Measurements from ENCODE around the gene MYO5A. TPM values are rescaled to one million over a fixed set of nuclear protein-coding genes. Genes with fewer than 3 reads are reported as not detected.
"Not testable (repeated sequence)": the region's sequence is repeated elsewhere in the genome, so short reads cannot be mapped to it uniquely, and the experiment has no call there.

The MYO5A gene
- total RNA-seq, 1 donor from 2014 or later: 11.4 TPM

- intact Hi-C loops (cut with DNase I): no loop called here
- no peak for DNase-seq (ENCODE audit: low spot score)
Measured at GRCh38 chr15:52514482-52514881, 14.2 kb downstream of the MYO5A start.

- DNase-seq (ENCODE audit: low spot score); intact Hi-C loops (cut with DNase I): not testable (repeated sequence)
Measured at GRCh38 chr15:52512869-52513268, 15.8 kb downstream of the MYO5A start.

GRCh38 chr15:52511084-52511483 is 17.6 kb downstream of the MYO5A start:
- no peak for DNase-seq (ENCODE audit: low spot score)
- intact Hi-C loops (cut with DNase I): no loop called here

GRCh38 chr15:52509500-52510245 is 19.0 kb downstream of the MYO5A start:
- no peak for DNase-seq (ENCODE audit: low spot score)
- intact Hi-C loops (cut with DNase I): no loop called here

- intact Hi-C loops (cut with DNase I): no loop called here
- no peak for DNase-seq (ENCODE audit: low spot score)
Measured at GRCh38 chr15:52506549-52506948, 22.1 kb downstream of the MYO5A start.

- intact Hi-C loops (cut with DNase I): no loop called here
- DNase-seq (ENCODE audit: low spot score): no peak
Measured at GRCh38 chr15:52505151-52505550, 23.5 kb downstream of the MYO5A start.

- DNase-seq (ENCODE audit: low spot score): no peak
- intact Hi-C loops (cut with DNase I): no loop called here
Measured at GRCh38 chr15:52503788-52504496, 24.7 kb downstream of the MYO5A start.

- DNase-seq (ENCODE audit: low spot score): no peak
- intact Hi-C loops (cut with DNase I): no loop called here
Measured at GRCh38 chr15:52502608-52503007, 26.1 kb downstream of the MYO5A start.

GRCh38 chr15:52499506-52499905 is 29.2 kb downstream of the MYO5A start:
- DNase-seq (ENCODE audit: low spot score): no peak
- intact Hi-C loops (cut with DNase I): no loop called here

GRCh38 chr15:52498706-52499105 is 30.0 kb downstream of the MYO5A start:
- intact Hi-C loops (cut with DNase I): no loop called here
- no peak for DNase-seq (ENCODE audit: low spot score)

GRCh38 chr15:52496776-52497470 is 31.8 kb downstream of the MYO5A start:
- intact Hi-C loops (cut with DNase I): no loop called here
- DNase-seq (ENCODE audit: low spot score): no peak

- no peak for DNase-seq (ENCODE audit: low spot score)
- intact Hi-C loops (cut with DNase I): no loop called here
Measured at GRCh38 chr15:52496175-52496574, 32.5 kb downstream of the MYO5A start.

- DNase-seq (ENCODE audit: low spot score): no peak
- intact Hi-C loops (cut with DNase I): no loop called here
Measured at GRCh38 chr15:52495125-52495524, 33.6 kb downstream of the MYO5A start.

- no peak for DNase-seq (ENCODE audit: low spot score)
- intact Hi-C loops (cut with DNase I): no loop called here
Measured at GRCh38 chr15:52493968-52494367, 34.7 kb downstream of the MYO5A start.

GRCh38 chr15:52492132-52492531 is 36.5 kb downstream of the MYO5A start:
- intact Hi-C loops (cut with DNase I): no loop called here
- DNase-seq (ENCODE audit: low spot score): no peak

- intact Hi-C loops (cut with DNase I): no loop called here
- DNase-seq (ENCODE audit: low spot score): no peak
Measured at GRCh38 chr15:52491472-52491871, 37.2 kb downstream of the MYO5A start.

GRCh38 chr15:52489430-52489829 is 39.2 kb downstream of the MYO5A start:
- DNase-seq (ENCODE audit: low spot score); intact Hi-C loops (cut with DNase I): not testable (repeated sequence)

GRCh38 chr15:52488830-52489229 is 39.9 kb downstream of the MYO5A start:
- intact Hi-C loops (cut with DNase I): no loop called here
- no peak for DNase-seq (ENCODE audit: low spot score)

- intact Hi-C loops (cut with DNase I): no loop called here
- no peak for DNase-seq (ENCODE audit: low spot score)
Measured at GRCh38 chr15:52486003-52486996, 42.4 kb downstream of the MYO5A start.
